Stimulated activated CD4-positive, alpha-beta T cell treated with anti-CD3 and anti-CD28 coated beads, TNF-alpha, amount 100 ng/mL, for 1 hour (primary cell): ENCODE data around the gene ZDHHC6.
"Not testable (repeated sequence)": the region's sequence is repeated elsewhere in the genome, so short reads cannot be mapped to it uniquely, and the experiment has no call there.

ENCODE experiments used
- DNase-seq, 3 donors: peaks; one replicate each; pipeline ENCODE4 v3.0.0-alpha.2; 2020; ENCODE audit warnings: low read depth in 3 of 3, low spot score in 1 of 3

ZDHHC6 gene

GRCh38 chr10:112446055-112446854 lies 459 bp downstream of the ZDHHC6 start:
- DNase-seq: no peak

- DNase-seq: no peak
These were observed 4.7 kb downstream of the ZDHHC6 start for GRCh38 chr10:112442063-112442462.

GRCh38 chr10:112441520-112441919 lies 5.2 kb downstream of the ZDHHC6 start:
- no peak for DNase-seq

GRCh38 chr10:112438356-112438755 lies 8.4 kb downstream of the ZDHHC6 start:
- no peak for DNase-seq

GRCh38 chr10:112434988-112435619 lies 11.6 kb downstream of the ZDHHC6 start:
- no peak for DNase-seq

GRCh38 chr10:112433136-112433535 lies 13.6 kb downstream of the ZDHHC6 start:
- DNase-seq: no peak

- no peak for DNase-seq
These were observed 17.0 kb downstream of the ZDHHC6 start for GRCh38 chr10:112429654-112430230.

- no peak for DNase-seq
These were observed 17.6 kb downstream of the ZDHHC6 start for GRCh38 chr10:112429147-112429546.

GRCh38 chr10:112426111-112426510 lies 20.6 kb downstream of the ZDHHC6 start:
- DNase-seq: no peak

- DNase-seq: no peak
These were observed 22.1 kb downstream of the ZDHHC6 start for GRCh38 chr10:112424651-112425050.

- DNase-seq: no peak
These were observed 25.0 kb downstream of the ZDHHC6 start for GRCh38 chr10:112421731-112422130.

- DNase-seq: no peak
These were observed 34.0 kb downstream of the ZDHHC6 start for GRCh38 chr10:112412696-112413095.

- no peak for DNase-seq
These were observed 37.0 kb downstream of the ZDHHC6 start for GRCh38 chr10:112409755-112410154.

GRCh38 chr10:112409299-112409698 lies 37.4 kb downstream of the ZDHHC6 start:
- no peak for DNase-seq

- no peak for DNase-seq
These were observed 39.0 kb downstream of the ZDHHC6 start for GRCh38 chr10:112407696-112408095.

GRCh38 chr10:112406806-112407205 lies 39.9 kb downstream of the ZDHHC6 start:
- not testable (repeated sequence) for DNase-seq

- no peak for DNase-seq
These were observed 42.1 kb downstream of the ZDHHC6 start for GRCh38 chr10:112404617-112405016.

GRCh38 chr10:112402917-112403316 lies 43.8 kb downstream of the ZDHHC6 start:
- DNase-seq: no peak

- no peak for DNase-seq
These were observed 49.1 kb downstream of the ZDHHC6 start for GRCh38 chr10:112397592-112397991.

GRCh38 chr10:112395809-112396530 lies 50.7 kb downstream of the ZDHHC6 start:
- no peak for DNase-seq

- DNase-seq: no peak
These were observed 52.2 kb downstream of the ZDHHC6 start for GRCh38 chr10:112394475-112394875.

- no peak for DNase-seq
These were observed 52.9 kb downstream of the ZDHHC6 start for GRCh38 chr10:112393827-112394226.
